GM21423 (cell line): ENCODE measurements around the gene CADPS2.

Source experiments
- ATAC-seq: cut with Tn5 transposase; IDR thresholded peaks from one replicate; pipeline ENCODE4 v1.9.1; 2021; ENCODE audit warnings: mild to moderate bottlenecking, moderate library complexity; ENCODE audit not compliant: unreplicated experiment

Gene CADPS2

DNA sequence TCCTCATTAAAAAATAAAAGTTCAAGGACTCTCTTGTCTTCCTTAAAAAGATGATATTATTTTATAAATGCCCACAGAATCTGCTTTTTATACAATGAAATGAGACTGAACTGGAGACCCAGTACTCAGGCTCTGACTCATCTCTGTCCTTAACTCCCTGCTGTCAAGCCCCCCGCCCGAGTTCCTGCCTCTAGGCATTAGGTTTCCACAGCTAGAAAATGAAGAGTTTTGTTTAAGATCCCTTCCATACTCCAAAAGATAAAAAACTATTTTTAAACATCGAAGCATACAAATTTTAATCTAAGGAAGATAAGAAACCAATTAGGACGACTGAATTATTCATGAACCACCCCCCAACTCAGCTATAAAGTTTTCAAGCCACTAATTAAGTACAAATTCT, 484.0 kb downstream of the CADPS2 start:
- no peak for ATAC-seq

DNA sequence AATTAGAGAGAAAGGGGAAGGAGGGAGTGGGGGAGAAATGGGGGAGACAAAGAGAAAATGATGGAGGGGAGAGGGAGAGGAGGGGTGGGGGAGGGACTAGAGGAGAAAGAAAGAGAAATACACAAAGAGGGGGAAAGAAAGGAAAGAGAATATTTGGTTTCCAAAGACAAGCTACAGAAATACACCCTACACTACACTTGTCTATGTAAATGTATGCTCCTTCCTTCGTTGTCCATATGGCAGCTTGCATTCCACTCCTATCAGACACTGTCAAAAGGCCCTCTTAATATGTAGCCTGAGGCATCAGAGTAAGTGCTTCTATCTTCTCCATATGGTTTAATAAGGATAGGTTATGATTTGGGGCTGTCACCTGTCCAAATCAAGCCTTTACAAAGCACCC, 488.9 kb downstream of the CADPS2 start:
- ATAC-seq, result no peak

DNA sequence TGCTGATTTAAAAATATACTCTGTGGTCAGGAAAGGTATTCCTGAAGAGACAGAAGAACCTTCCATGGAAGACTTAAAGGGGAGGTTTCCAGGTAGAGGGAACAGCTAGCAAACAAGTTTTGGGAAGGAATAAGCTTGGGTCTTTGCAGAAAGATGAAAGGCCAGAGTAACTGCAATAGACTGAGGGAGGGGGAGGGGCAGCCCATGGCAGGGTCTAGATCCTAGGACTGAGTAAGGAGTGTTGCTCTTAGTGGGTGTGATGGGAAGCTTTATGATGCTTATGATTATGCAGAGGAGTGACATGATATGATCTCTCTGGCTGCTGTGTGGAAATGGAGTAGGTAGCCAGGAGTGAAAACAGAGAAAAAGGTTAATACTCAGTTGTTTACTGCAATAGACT, 491.7 kb downstream of the CADPS2 start:
- no peak for ATAC-seq

DNA sequence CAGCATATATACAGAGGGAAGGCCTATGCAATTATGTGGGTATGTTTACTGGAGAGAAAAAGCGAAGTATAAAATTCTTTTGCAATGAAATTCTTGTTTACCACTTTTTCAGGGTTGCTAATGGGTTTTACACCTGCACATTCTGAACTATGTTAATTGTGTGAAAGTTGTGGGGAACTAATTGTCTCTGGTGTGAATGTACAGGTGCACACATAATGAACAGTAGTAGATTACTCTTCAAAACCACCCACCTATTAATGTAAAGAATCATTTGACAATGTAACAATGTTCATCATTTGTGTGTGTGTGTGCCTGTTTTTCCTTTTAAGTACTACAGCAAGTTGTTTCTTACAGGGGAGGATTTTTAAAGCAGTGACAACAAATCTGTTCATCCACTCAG, 501.7 kb downstream of the CADPS2 start:
- ATAC-seq, result no peak

DNA sequence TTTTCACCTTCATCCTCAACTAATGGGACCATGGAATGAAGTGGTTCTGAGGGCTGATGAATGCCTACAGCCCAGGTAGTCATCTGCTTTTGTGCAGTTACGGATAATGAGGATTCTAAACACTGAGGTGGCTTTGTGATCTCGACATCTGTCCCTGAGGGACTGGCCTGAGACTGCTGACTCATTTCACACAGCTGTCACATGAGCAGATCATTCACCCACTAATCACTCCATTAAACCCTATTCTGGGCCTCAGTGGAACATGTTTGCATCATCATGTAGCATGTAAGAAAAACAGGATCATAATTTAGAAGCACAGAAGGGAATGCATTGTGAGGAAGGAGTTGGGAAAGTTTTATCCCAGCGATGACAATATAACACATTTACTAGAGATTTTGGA, 502.3 kb downstream of the CADPS2 start:
- peak; percentile 91 for ATAC-seq

DNA sequence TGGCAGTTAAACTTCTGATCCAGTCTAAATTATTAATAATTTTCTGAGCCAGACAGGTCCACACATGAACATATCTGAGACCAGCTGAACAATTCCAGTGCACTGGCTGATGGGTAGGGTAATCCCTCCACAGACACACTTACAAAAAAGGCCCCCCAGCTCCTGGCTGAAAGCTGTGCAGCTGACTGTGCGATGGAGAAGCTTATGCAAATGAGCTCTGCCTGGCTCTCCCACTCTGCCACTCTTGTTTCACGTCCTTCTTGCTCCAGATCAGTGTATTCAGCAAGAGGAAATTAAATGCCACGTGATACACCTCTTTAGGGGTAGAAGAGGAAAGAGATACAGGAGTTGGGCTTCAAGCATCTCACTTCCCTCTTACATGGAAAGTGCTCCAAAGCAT, 505.3 kb downstream of the CADPS2 start:
- no peak for ATAC-seq

DNA sequence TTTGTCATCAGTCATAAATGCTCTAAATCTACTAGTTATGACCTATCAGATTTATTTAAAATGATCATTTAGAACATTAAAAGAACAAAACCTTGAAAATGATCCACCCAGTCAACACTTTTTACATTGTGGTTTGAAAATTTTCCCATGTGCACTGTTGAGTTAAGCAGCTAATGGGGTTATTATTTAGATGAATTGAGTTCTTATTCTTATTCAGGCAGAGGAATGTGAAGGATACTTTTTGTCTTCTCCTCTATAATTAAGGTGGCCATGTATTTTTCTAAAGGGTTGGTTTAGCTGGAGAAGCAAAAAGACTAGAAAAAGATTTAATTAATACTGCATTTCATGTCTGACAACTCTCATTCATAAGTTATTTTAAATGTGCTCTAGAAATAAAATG, 506.8 kb downstream of the CADPS2 start:
- ATAC-seq, result no peak

DNA sequence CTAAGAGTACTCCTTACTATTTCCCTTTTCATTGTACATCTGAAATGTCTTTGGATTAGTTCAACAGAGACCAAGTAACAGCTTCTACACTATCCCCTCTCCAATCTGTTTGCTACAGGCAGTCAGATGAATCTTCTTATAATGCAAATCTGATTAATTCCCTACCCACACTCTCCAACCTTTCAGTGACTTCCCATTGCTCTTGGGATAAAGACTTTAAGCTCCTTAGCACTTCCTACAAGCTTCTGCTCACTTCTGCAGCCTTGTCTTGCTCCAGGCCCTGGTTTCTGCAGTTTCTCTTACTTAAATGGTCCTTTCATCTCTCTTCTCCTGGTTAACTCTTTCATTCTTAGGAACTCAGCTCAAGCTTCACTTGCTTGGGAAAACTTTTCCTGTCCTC, 516.5 kb downstream of the CADPS2 start:
- ATAC-seq, result no peak

DNA sequence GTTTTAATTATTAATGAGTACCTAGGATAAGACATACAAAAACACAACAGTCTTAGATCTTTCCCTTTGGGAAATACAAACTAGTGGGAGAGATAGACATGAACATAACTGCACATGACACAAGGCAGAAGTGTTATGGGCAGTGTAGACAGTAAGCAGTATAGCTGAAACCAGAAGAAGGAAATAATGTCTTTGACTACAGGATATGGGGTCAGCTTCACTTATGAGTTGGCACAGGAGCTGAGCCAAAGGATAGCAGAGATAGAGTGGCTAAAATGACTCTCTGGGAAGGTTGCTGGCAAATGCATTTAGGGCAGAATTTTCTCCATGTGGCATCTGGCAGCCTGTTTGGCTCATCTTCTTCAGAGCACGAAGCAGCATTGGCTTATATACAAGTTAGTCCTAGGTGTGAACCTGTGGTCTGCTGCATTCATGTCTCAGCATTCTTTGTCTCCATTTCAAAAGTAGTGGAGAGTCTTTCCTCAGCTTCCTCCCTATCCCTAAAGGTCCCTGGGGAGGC, 521.4 kb downstream of the CADPS2 start:
- no peak for ATAC-seq

DNA sequence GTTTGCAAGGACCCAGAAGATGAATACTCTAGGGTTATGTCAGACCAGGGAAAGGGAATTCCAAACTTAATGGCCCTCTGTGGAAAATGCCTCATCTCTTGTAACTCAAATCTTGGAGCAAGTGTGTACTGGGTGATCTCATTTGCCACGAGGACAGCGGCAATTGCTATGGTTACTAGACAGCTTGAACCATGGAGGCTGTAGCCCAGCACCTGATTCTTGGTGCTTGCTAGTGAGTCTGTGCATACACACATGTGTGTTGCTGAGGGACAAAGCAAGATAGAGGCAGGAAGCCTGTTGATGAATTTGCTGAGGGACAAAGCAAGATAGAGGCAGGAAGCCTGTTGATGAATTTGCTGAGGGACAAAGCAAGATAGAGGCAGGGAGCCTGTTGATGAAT, 523.1 kb downstream of the CADPS2 start:
- ATAC-seq, result no peak

DNA sequence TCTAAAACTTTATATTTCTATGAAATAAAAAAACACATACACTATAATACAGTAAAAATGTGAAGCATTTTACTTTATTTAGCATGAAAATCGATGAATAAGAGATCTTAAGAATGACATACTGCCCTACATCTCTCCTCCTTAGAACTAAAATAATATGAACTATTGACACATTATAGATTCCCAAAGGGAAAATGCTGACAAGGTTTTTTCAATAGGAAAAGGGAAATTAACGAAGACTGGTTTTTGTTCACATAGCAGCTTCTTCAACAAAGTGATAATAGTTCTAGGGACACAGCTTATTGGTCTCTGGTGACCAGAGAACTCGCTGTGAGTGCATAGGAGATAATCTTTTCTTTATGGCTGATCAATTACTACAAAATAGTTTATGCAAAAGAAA, 523.8 kb downstream of the CADPS2 start:
- no peak for ATAC-seq

DNA sequence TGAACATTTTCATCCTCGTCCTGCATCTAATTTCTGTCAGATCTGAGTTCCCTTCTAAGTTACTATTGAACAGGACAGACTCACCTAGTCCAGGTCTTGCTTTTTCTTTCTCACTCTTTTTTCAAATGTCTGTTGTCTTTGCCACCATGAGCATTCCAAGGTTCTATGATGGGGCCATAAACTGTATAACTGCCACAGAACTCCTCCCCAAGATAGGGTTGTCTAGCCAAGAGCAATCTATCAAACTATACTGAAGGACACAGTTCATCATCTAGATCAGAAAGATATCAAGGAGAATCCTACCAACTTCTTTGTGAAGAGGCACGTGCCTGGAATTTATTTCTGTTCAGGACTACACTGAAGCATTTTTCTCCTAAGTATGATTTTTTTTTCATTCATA, 531.6 kb downstream of the CADPS2 start:
- no peak for ATAC-seq

DNA sequence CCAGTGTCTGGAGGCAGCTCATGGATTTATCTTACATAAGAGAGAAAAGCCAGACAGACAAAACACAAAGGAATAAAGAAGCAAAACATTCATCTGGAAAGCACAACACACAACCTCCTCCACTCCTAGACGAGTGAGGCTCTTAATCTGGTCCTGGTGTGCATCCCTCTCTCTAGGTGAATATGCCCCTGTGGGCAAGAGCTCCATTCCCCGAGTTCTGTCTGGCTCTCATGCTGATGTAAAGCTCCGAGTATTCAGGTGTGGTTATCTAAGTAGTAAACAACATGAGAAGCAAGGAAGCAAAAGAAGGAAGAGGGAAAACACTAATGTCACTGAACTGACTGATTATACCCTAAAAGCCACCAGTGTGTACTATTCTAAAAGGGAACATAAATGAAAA, 533.8 kb downstream of the CADPS2 start:
- no peak for ATAC-seq

DNA sequence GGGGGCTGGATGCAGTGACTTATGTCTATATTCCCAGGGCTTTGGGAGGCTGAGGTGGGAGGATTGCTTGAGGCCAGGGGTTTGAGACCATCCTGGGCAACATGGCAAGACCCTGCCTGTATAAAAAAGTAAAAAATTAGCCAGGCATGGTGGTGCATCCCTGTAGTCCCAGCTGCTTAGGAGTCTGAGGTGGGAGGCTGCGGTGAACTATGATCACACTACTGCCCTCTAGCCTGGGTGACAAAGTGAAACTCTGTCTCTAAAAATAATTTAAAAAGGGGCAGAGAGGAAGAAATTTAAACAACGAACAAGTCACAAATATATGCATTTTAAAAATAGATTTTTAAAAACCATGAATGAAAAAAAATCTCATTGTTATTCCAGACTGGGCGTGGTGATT, 535.6 kb downstream of the CADPS2 start:
- ATAC-seq, result no peak

DNA sequence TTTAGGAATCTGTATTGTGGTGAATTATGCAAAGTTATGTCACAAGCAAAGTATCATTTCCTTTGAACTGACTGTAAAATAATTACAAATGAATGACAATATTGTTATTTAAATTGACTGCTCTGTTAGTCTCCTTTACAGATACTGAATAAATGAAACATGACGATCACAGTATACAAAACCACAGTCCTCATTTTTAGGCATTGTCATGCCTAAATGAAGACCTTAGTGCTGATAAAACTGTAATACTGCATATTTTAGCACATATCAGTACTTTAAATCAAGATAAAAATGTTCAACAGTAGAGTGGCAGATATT, 542.0 kb downstream of the CADPS2 start:
- no peak for ATAC-seq

DNA sequence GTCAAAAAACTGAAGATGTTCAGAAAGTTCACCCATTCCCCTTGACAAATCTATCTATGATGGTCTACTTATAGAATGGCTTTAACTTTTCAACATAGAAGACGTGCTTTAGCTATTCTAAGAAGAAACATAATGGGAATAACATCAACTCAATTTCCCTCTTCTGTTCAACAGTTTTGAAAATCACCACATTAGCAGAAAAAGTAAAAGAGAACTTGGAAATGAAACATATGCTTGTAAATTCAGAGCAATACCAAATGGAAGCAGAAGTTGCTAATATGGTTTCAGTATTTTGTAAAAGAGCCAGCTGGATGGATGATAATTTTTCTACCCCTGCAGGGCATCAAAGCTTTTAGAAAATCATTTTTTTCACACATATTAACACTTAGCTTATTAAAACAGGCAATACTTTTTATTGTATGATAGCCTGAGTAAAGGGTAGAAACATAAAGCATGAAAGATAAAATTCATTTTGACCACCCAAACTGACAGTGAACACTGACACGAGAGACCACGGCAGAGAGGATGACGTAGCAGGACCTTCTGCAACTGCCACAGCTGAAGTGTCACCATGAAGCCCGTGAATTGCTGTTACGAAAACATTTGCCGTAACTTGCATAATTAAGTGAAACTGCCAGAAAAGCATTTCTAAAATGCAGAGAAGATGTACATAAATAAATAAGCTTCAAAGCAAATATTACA, 542.5 kb downstream of the CADPS2 start:
- no peak for ATAC-seq

DNA sequence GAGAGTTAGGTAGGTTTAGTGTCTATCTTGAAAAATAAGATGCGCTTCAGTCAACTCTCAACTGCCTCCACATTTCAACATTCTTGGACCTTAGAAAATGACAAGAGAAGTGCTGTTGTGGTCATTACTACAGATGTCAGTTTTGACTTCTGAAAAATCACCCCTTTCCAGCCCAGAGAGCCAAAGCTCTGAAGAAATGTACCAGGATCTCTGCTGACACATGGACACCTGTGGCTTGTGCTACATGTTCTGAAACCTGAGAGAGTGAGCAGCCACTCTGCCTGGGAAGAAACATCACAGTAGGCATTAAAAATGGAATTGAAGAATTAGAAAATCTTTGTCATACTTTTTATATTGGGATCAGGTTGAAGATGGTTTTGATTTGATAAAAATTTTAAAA, 545.8 kb downstream of the CADPS2 start:
- no peak for ATAC-seq

DNA sequence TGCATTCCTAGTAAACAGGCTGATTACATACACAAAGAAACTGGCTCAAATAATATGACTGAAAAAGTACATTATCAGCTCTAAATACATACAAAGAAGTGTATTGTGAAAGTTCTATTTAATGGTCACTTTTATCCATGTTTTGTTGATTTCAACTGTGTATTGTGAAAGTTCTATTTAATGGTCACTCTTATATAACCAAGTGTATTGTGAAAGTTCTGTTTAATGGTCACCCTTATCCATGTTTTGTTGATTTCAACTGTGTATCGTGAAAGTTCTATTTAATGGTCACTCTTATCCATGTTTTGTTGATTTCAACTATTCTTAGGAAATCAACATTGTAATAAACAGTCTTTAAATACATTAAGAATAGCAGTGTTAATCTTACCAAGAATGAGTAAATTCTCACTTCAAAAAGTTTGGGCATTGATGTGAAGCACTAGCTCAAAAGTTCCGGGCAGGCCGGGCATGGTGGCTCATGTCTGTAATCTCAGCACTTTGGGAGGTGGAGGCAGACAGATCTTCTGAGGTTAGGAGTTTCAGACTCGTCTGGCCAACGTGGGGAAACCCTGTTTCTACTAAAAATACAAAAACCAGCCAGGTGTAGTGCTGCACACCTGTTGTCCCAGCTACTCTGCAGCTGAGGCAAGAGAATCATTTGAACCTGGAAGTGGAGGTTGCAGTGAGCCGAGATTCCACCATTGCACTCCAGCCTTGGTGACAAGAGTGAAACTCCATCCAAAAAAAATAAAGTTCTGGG, 546.9 kb downstream of the CADPS2 start:
- ATAC-seq, result no peak

DNA sequence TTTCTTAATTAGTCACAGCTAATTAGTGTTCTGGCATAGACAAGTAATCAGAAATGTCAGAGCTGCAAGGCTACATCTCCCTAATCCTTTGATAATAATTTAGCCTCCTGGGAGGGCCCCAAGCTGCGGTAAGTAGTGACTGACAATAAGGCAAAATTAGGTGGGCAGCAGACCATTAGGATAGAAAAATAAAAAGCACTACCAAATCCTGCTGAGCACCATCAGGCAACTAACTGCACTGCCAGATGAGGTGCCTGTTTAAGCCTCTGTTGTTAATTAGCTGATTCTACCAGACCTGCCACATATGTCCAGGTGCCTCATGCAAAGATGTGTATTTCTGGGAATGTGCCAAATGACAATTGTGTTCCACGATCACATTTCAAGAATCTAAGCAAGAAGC, 549.2 kb downstream of the CADPS2 start:
- no peak for ATAC-seq

DNA sequence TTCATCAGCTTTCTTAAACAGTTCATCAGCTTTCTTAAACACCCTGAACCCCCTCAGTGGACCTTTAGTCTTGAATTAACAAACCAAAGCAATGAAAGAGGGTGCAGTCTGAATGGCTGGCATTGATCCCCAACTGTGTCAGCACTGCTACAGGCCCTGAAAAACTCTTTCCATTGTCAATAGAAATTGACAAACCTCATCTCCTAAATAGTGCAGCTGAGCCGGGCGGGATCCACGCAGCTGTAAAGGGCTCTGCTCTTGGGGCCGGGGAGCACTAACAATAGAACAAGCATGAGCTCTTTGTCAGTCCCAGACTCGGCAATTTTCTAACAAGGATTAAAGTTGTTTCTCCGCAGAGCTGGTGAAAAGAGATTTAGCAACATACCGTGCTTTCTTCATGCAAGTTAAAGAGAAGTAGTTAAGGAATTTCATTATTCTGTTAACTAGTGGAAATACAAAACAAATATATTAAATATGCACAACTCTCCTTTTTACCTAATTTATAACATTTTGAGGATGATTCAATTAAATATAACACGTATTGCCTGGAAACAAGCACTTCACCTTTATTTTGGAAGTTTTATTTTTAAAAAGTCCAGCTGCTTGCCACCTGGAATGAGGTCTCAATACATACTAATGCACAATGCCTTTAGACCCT, 557.0 kb downstream of the CADPS2 start:
- ATAC-seq, result no peak

DNA sequence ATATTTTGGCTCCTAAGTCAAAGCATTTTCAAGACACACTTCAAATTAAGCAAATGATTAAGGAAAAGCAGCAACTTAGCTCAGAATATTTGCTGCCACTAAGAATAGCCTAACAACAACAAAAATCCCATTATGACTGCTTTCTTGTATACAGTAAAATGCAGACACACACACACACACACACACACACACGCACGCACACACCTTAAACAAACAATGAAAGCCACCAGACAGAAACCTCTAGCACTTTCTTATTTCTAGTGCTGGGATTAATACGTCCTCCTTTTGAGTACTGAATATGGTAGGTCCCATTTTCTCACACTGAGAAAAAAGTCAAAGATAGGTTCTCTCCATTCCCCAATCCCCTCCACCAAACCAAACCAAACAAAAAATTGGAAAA, 558.3 kb downstream of the CADPS2 start:
- no peak for ATAC-seq
